GM12875 (cell line): ENCODE data around the gene FAM114A2.

Experiments
- H3K4me3 ChIP-seq: one replicate; pipeline ENCODE4 v1.5.1; 2011; ENCODE audit warnings: low read depth, low read length, control low read depth
- TF ChIP-seq, protein P1 (sequence below): IDR thresholded peaks from 2 replicates; pipeline ENCODE4 v1.5.1; 2011; ENCODE audit warnings: low read depth, mild to moderate bottlenecking, control low read depth, inconsistent platforms, low read length, moderate library complexity, borderline replicate concordance; ENCODE audit not compliant: insufficient read depth

FAM114A2 gene

DNA sequence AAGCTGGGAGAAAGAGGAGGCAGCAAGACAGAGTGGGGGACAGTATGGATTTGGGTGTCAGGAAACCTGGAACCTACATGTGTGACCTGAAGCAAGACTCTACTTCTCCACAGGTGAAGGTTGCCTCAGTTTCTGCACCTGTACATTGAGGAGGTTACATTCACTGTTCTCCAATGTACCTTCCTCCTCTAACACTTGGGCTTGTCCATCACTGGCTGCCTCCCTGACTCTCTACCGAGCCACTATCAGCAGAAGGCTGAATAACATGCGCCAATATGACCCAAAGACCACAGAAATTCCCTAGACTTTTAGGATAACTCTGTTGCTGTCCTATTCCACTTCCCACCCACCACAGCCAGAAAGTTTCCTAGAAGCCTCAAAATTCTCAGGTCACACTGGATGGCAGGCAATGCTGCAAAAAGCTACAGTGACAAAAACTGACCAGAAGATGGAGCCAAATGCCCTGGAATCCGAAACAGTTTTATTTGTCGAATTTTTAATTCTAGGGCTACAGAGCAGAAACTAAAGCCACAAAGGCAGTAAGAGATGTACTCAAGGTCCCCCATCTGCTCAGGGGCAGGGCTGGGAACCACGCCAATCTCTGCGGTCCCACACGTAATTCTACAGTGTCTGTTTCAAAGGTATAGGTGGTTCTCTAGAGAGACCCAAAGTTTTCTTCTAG, 64.4 kb downstream of the FAM114A2 start:
- H3K4me3 ChIP-seq, result no peak overlapping the region
- TF ChIP-seq, protein P1, sequence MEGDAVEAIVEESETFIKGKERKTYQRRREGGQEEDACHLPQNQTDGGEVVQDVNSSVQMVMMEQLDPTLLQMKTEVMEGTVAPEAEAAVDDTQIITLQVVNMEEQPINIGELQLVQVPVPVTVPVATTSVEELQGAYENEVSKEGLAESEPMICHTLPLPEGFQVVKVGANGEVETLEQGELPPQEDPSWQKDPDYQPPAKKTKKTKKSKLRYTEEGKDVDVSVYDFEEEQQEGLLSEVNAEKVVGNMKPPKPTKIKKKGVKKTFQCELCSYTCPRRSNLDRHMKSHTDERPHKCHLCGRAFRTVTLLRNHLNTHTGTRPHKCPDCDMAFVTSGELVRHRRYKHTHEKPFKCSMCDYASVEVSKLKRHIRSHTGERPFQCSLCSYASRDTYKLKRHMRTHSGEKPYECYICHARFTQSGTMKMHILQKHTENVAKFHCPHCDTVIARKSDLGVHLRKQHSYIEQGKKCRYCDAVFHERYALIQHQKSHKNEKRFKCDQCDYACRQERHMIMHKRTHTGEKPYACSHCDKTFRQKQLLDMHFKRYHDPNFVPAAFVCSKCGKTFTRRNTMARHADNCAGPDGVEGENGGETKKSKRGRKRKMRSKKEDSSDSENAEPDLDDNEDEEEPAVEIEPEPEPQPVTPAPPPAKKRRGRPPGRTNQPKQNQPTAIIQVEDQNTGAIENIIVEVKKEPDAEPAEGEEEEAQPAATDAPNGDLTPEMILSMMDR, result peak; percentile 53; the same call in 1 of the 2 replicates

DNA sequence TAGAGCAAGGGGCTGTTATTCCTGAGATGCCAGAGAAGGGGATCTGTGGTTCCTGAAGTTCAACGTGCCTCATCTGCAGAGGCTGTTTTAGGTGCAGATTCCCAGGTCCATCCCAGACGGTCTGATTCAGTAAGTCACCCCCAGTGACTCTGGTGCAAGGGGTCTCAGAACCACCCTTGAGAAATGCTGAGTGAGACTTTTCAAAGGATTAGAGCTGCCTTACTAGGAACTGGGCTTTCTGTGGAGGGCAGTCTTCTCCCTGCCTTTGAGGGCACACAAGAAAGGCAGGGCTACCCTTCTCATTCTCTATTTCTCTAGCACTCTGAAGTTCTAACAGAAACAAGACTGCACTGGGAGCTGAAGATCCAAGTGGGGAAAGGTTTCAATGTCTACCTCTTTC, 66.5 kb downstream of the FAM114A2 start:
- no peak overlapping the region for H3K4me3 ChIP-seq
- TF ChIP-seq, protein P1, result no peak

DNA sequence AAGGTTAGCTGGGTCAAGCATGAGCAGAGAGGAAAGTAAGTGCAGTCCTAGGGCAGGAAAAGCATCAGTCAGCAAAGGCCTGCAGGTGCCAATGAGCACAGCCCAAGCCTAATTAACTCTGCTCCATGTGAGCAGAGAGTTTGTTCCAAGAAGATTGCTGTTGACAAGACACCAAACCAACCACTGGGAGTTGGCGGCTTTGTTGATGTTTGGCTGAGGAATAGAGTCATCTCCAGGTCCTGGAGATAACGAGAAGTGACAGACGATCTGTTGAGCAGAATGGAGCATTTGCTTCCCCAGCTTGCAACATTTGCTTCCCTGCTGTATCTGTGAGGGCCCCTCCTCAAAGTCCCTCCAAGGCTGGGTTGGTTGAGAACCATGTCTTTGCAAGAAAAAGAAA, 68.2 kb downstream of the FAM114A2 start:
- TF ChIP-seq, protein P1, result no peak
- H3K4me3 ChIP-seq, result no peak overlapping the region

DNA sequence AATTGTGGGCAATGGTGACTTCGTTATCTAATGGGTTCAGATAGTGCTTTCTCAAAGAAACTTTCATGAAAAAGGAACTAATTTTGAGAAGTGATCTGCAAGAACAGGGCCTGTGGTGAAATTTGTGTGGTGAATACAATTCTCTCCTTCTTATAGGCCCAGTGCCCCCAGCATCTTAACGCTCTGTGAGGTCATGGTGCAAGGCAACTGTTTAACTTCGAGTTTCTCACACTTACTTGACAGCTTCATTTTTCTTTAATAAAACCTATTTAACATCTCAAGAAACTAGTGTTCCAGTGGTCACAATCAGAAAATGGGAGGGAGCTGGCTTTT, 69.2 kb downstream of the FAM114A2 start:
- no peak overlapping the region for H3K4me3 ChIP-seq
- TF ChIP-seq, protein P1, result no peak

DNA sequence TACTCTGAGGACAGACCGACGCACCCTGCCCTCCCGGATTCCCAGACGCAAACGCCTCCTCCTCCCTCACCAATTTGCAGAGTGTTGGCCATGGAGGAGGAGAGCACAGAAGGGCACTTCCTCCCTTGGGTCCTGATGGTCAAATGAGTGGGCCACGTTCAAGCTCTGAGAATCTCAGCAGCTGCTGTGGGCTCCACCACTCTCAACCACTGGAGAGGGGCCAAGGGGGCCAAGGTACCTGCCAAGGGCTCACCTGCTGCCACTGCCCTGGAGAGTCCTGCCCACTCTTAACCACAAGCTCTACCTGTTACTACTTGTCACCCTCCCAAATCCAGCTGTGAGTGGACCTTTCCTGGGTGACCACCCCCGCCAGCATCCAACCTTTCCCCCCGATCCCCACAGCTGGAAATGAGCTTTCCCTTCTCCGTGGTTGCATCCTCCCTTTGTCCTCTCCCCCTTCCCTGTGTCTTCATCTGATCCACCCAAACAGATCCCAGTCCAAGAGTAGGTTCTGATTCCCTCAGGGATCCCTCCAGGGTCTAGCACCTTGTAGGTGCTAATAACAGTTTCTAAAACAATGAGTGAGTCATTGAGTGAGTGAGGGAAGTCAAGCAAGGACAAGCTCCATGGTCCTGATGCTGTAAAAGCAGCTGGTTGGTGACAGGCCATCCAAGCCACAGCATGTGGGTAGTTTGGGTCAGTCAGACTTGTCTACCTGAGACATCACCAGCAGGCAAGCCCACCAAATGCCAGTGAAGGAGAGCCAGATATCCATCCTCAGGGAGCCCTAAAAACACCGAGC, 69.7 kb downstream of the FAM114A2 start:
- TF ChIP-seq, protein P1, result no peak
- H3K4me3 ChIP-seq, result no peak overlapping the region

DNA sequence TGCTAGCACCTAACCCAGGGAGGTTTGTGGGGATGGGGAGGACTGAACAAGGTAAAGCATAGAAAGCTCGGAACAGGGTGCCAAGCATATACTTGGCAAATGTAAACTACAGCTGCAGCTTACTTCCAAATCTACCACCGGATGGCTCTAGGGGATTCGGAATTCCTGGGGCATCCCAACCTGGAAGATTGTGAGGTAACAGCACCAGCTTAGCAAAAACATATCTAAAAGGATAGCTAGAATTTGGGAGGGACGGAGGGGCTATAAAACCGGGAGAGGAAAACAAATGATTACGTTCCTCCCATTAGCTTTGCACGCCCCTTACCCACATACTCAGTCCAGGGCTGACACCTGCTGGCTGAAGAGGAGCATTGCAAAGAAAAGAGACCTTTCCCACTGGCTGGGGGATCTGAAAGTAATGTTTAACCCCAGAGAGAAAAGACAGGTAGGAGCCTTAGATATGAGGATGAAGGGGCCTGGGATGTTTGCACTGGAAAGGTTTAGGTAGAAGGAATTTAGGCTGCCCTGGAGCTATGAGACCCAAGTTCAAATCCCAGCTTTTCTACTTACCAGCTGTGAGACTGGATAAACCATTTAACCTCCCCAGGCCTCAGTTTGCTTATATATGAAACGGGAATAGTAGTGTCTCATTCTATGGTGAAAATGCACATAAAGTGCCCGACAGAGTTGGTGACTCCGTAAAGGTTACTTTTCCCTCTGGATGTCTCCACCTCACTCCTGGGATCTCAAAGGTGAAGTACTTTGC, 73.6 kb downstream of the FAM114A2 start:
- TF ChIP-seq, protein P1, result peak; percentile 75
- no peak overlapping the region for H3K4me3 ChIP-seq
